ENCODE measurements around the gene SNX20.

The SNX20 gene

GRCh38 chr16:50704245-50704644 lies 23.1 kb upstream of the SNX20 start:
- no peak for DNase-seq (ENCODE audit: low read depth)

- no peak for DNase-seq (ENCODE audit: low read depth)
Measured at GRCh38 chr16:50702725-50703124, 21.6 kb upstream of the SNX20 start.

GRCh38 chr16:50699326-50700159 lies 18.4 kb upstream of the SNX20 start:
- DNase-seq (ENCODE audit: low read depth): no peak

- DNase-seq (ENCODE audit: low read depth): peak; percentile 37
Measured at GRCh38 chr16:50697881-50698767, 17.0 kb upstream of the SNX20 start.

- no peak for DNase-seq (ENCODE audit: low read depth)
Measured at GRCh38 chr16:50697421-50697715, 16.3 kb upstream of the SNX20 start.

DNA sequence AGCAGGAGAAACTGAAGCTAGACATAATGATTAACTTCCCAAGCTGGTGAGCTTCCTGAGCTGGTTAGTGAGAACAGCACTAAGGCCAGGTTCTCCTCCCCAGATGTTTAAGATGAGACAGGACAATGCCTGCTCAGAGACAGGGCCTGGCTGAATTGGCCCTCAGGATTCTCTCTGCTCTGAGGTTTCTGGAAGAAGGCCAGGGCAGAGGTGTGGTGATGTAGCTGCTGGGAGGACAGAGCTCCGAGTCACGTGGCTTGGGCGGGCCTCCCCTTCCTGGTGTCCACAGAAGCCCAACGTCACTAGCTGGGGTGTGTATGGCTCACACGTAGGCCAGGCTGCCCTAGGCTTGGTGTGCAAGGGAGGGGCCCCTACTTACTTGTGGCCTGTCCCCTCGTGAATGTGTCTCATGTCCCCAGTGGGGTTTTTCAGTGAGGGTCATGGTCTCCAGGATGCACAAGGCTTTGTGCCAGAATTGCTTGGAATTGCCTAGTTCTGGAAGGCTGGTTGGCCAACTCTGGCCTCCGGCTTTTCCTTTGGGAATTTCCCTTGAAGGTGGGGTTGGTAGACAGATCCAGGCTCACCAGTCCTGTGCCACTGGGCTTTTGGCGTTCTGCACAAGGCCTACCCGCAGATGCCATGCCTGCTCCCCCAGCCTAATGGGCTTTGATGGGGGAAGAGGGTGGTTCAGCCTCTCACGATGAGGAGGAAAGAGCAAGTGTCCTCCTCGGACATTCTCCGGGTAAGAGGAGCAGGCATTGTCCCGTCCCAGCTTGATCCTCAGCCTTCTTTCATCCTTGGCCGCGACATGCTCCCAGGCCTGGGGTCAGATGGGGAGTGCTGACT lies 15.7 kb upstream of the SNX20 start:
- DNase-seq (ENCODE audit: low read depth): peak; percentile 28

DNA sequence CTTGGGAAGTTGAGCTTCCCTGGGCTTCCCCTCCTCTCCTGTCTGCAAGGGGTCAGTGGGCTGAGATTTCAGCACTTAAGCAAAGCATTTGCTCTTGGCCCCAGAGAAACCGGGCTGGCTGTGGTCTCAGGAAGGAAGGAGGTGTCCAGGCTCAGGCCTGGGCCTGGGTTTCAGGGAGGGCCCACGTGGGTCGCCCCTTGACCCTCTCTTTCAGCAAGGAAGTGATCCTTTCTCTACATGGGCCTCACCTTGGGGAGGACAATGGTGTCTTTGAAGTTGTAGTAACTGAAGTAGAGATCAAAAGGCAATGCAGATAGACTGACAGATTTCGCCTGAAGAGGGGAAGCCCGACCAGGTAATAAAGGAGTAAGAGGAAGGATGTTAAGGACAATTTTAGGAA lies 15.0 kb upstream of the SNX20 start:
- DNase-seq (ENCODE audit: low read depth): no peak

GRCh38 chr16:50695017-50696000 lies 14.2 kb upstream of the SNX20 start:
- no peak for DNase-seq (ENCODE audit: low read depth)

- no peak for DNase-seq (ENCODE audit: low read depth)
Measured at GRCh38 chr16:50694206-50694605, 13.1 kb upstream of the SNX20 start.

GRCh38 chr16:50692999-50693781 lies 12.1 kb upstream of the SNX20 start, which contains the start of gene NOD2:
Gene NOD2, plus strand, starts transcription at chr16:50693606. Its CDS starts 5,890 bp downstream, at chr16:50699496.
- DNase-seq (ENCODE audit: low read depth): no peak

DNA sequence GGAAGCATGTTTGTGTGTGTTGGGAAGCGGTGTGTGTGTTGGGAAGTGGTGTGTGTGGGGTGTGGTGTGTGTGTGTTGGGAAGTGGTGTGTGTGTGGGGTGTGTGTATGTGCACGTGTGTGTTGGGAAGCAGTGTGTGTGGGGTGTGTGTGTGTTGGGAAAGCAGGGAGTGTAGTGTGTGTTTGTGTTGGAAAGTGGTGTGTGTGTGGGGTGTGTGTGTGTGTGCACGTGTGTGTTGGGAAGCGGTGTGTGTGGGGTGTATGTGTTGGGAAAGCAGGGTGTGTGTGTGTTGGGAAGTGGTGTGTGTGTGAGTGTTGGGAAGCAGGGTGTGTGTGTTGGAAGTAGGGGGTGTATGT lies 11.5 kb upstream of the SNX20 start:
- no peak for DNase-seq (ENCODE audit: low read depth)

- no peak for DNase-seq (ENCODE audit: low read depth)
Measured at GRCh38 chr16:50690177-50690576, 9.1 kb upstream of the SNX20 start.

DNA sequence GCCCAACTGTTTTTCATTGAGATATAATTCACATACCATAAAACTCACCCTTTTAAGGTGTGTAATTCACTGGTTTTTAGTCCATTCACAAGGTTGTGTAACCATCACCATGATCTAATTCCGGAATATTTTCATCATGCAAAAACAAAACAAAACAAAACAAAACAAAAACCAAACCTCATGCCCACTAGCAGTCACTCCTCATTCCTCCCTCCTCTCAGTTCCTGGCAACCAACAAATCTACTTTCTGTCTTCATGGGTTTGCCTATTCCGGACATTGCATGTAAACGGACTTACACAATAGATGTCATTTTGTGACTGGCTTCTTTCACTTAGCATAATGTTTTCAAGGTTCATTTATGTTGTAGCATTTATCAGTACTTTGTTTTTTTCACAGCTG lies 7.8 kb upstream of the SNX20 start:
- DNase-seq (ENCODE audit: low read depth): no peak

GRCh38 chr16:50688083-50688482 lies 7.0 kb upstream of the SNX20 start:
- DNase-seq (ENCODE audit: low read depth): no peak

DNA sequence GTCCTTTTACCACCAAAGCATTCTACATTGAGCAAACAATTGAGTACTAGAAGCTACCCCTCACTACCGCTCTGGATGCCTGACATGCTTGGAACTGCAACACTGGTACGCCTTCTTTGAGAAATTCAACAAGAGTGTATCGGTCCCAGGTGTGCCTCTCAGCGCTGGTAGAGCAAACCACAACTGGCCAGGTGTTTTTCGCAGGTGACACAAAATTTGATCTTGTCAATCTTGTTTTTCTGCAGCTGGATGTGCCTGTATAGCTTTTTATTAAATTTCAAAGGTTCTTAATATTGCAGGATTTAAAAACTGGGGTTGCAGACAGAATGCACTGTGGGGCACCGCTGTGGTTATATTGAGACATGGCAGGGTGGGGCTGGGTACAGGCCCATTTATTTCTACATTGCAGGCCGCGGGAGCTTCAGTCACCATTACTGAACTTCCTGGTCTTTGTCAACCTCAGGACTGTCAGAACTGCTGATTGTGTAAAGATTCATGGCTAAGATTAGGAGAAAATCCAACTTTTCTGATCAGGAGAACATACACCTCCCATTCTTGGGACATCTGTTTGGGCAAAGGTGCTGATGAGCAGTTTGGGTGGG lies 4.5 kb upstream of the SNX20 start:
- no peak for DNase-seq (ENCODE audit: low read depth)

DNA sequence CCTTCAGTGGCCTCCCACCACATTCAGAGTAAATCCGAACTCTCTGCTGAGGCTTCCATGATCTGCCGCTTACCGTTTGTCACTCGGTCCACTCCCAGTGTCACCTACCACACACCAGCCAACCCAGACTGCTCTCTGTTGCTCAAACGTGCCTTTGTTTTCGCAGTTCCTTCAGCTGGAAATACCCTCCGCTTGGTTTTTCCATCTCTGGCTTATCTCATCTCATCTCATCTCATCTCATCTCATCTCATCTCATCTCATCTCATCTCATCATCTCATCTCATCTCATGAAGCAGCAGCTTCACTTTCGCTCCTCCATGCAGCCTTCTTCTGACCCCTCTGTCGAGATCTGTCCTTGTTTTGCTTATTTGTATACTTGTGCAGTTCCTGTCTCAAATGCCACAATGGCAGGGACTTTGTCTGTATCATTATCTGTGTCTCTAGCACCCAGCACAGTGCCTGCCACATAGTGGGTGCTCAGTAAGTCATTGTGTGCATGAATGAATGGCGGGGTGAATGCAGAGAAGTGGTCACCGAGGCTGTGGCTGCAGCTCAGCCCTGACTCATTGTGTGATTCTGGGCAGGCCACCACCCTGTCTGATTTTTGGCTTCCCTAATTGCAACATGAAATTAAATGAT lies 3.8 kb upstream of the SNX20 start:
- no peak for DNase-seq (ENCODE audit: low read depth)

- peak; percentile 35 for DNase-seq (ENCODE audit: low read depth)
Measured at GRCh38 chr16:50683689-50684374, 2.7 kb upstream of the SNX20 start.

DNA sequence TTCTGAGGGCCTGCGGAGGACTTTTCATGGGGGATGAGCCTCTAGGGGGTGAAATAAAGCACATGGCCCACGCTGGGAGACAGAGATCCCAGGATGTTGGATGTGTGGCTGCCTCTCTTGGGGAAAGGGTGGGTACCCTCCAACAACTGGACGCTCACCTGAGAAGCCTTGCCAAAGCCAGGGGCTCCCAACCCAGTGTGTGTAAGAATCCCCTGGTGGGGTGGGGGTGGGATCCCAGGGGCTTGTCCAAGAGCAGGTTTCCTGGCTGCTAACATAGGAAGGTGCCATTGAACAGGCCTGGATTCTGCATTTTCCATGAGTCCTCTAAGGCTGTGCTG lies 587 bp downstream of the SNX20 start:
- no peak for DNase-seq (ENCODE audit: low read depth)

All from stimulated activated CD8-positive, alpha-beta memory T cell treated with anti-CD3 and anti-CD28 coated beads, Interleukin-12 subunit alpha, Interleukin-12 subunit beta, amount 100 ng/mL, for 4 hours (primary cell).